ENCODE data around the gene MAPK8IP1. TPM values are rescaled to one million over a fixed set of nuclear protein-coding genes. Genes with fewer than 3 reads are reported as not detected.

MAPK8IP1 gene
- total and polyA plus RNA-seq, 4 donors = 4.7 to 15.4 (median 5.7) TPM

DNA sequence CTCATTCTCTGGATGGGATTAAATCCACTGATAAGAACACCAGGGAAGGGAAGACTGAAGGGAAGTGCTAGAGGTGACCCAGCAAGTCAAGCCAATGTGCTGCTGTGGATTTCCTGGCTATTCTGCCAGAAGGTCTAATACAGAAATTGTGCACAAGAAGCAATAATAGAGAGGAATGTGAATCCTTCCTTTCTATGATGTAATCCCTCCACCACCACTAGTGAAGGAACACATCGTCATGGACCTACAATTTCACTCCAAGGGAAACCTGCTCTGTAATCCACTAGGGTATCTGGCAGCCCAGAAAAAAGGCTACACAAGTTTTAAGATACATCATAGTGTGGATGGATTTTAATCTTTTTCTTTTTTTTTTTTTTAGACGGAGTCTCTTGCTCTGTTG, 54.4 kb downstream of the MAPK8IP1 start:
- no peak overlapping the region for H3K4me3 ChIP-seq
- H3K27ac ChIP-seq (ENCODE audit: low read depth in 1 of 2, low read length in 1 of 2) = no peak overlapping the region
- peaks cover 0 to 22% (median 11%) of the 10 kb centered on the region in 4 donors for H3K36me3 ChIP-seq (ENCODE audit: control insufficient read depth in 4 of 4, insufficient read depth in 4 of 4, low read length in 4 of 4)
- ATAC-seq (ENCODE audit: insufficient read depth, low FRiP score) (no peak), DNase-seq (no peak)
- no peaks in the 10 kb centered on the region for H3K27me3 ChIP-seq (ENCODE audit: control insufficient read depth in 3 of 3, insufficient read depth in 3 of 3, low read length in 2 of 3)
- no peaks in the 10 kb centered on the region for H3K9me3 ChIP-seq (ENCODE audit: control insufficient read depth in 4 of 4, insufficient read depth in 3 of 4, low read length in 3 of 4)
- TF ChIP-seq, protein P1, sequence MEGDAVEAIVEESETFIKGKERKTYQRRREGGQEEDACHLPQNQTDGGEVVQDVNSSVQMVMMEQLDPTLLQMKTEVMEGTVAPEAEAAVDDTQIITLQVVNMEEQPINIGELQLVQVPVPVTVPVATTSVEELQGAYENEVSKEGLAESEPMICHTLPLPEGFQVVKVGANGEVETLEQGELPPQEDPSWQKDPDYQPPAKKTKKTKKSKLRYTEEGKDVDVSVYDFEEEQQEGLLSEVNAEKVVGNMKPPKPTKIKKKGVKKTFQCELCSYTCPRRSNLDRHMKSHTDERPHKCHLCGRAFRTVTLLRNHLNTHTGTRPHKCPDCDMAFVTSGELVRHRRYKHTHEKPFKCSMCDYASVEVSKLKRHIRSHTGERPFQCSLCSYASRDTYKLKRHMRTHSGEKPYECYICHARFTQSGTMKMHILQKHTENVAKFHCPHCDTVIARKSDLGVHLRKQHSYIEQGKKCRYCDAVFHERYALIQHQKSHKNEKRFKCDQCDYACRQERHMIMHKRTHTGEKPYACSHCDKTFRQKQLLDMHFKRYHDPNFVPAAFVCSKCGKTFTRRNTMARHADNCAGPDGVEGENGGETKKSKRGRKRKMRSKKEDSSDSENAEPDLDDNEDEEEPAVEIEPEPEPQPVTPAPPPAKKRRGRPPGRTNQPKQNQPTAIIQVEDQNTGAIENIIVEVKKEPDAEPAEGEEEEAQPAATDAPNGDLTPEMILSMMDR (IDR thresholded peaks at IDR 0.05; ENCODE audit: control extremely low read depth, extremely low read depth) = no peak
- WGBS, 2 donors = 83 to 88% methylated on average over 2 of the region's 2 CpGs
- no peaks in the 10 kb centered on the region for H3K4me1 ChIP-seq (ENCODE audit: control insufficient read depth in 5 of 5, insufficient read depth in 5 of 5, low read length in 5 of 5)
- H3K9ac ChIP-seq (ENCODE audit: insufficient read depth in 1 of 2, low read length in 2 of 2) = no peak overlapping the region

DNA sequence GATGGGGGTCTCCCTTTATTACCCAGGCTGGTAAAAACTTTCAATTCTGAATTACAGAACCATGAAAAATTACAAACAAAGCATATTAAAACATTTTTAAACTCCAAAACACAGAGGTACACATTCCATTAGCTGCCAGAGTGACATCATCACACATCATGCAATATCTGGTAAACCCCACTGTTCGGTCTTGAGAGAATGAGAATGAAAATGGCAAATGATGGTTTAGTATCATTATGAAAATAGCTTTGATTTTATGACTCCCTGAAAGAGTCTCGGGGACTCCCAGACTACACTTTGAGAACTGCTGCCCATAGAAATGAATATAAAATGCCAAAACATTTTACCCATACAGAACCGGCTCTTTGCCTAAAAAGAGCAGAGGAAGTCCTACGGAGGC, 55.8 kb downstream of the MAPK8IP1 start:
- no peak overlapping the region for H3K4me3 ChIP-seq
- H3K9ac ChIP-seq (ENCODE audit: insufficient read depth in 1 of 2, low read length in 2 of 2) = no peak overlapping the region
- no peaks in the 10 kb centered on the region for H3K27me3 ChIP-seq (ENCODE audit: control insufficient read depth in 3 of 3, insufficient read depth in 3 of 3, low read length in 2 of 3)
- no peak for DNase-seq
- H3K4me1 ChIP-seq (ENCODE audit: control insufficient read depth in 5 of 5, insufficient read depth in 5 of 5, low read length in 5 of 5) = peaks cover 0 to 8% (median 0%) of the 10 kb centered on the region in 5 donors
- ATAC-seq (ENCODE audit: insufficient read depth, low FRiP score) = no peak
- H3K9me3 ChIP-seq (ENCODE audit: control insufficient read depth in 4 of 4, insufficient read depth in 3 of 4, low read length in 3 of 4) = no peaks in the 10 kb centered on the region
- TF ChIP-seq, protein P1 (IDR thresholded peaks at IDR 0.05; ENCODE audit: control extremely low read depth, extremely low read depth) = no peak
- no peak overlapping the region for H3K27ac ChIP-seq (ENCODE audit: low read depth in 1 of 2, low read length in 1 of 2)
- WGBS, 2 donors = 94 to 98% methylated on average over 4 of the region's 4 CpGs
- H3K36me3 ChIP-seq (ENCODE audit: control insufficient read depth in 4 of 4, insufficient read depth in 4 of 4, low read length in 4 of 4) = peaks cover 12 to 20% (median 16%) of the 10 kb centered on the region in 4 donors

DNA sequence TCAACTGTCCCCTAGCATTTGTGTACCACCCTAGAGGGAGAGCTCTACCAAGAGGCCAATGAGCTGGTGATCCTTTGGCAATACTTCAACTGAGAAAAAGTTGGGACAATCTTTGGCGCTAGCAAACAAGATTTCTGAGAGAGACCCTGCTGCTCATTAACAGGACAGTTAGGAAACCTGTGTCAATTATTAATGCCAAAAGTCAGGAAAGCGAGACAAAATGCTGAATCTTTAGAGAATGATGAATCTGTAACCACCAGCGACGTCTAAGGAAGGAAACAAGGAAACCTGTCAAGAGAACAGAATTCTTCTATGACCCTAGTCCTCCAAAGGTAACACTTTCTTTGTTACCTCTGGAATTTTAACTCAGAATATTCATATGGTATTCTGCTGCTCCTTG, 56.9 kb downstream of the MAPK8IP1 start:
- ATAC-seq (ENCODE audit: insufficient read depth, low FRiP score) (no peak), DNase-seq (no peak)
- H3K4me3 ChIP-seq = no peak overlapping the region

More for the DNA sequence above, 56.9 kb downstream of the MAPK8IP1 start:
- no peak overlapping the region for H3K9ac ChIP-seq (ENCODE audit: insufficient read depth in 1 of 2, low read length in 2 of 2)
- H3K27ac ChIP-seq (ENCODE audit: low read depth in 1 of 2, low read length in 1 of 2) = no peak overlapping the region
- TF ChIP-seq, protein P1 (IDR thresholded peaks at IDR 0.05; ENCODE audit: control extremely low read depth, extremely low read depth) = no peak
- no peaks in the 10 kb centered on the region for H3K9me3 ChIP-seq (ENCODE audit: control insufficient read depth in 4 of 4, insufficient read depth in 3 of 4, low read length in 3 of 4)
- 96% methylated on average over 4 of the region's 4 CpGs for WGBS, 2 donors
- peaks cover 15 to 22% (median 21%) of the 10 kb centered on the region in 4 donors for H3K36me3 ChIP-seq (ENCODE audit: control insufficient read depth in 4 of 4, insufficient read depth in 4 of 4, low read length in 4 of 4)
- H3K27me3 ChIP-seq (ENCODE audit: control insufficient read depth in 3 of 3, insufficient read depth in 3 of 3, low read length in 2 of 3) = no peaks in the 10 kb centered on the region
- H3K4me1 ChIP-seq (ENCODE audit: control insufficient read depth in 5 of 5, insufficient read depth in 5 of 5, low read length in 5 of 5) = peaks cover 0 to 8% (median 0%) of the 10 kb centered on the region in 5 donors

Measured in lung (tissue), 12 donors.